ENCODE data around the gene ADIPOR2.
"Not testable (repeated sequence)": the region's sequence is repeated elsewhere in the genome, so short reads cannot be mapped to it uniquely, and the experiment has no call there.

ADIPOR2 gene

GRCh38 chr12:1705774-1706631, 15.1 kb downstream of the ADIPOR2 start:
- no peak for DNase-seq

- DNase-seq = no peak
Observed at GRCh38 chr12:1706632-1706980, 15.7 kb downstream of the ADIPOR2 start.

GRCh38 chr12:1707051-1707450, 16.2 kb downstream of the ADIPOR2 start:
- DNase-seq = no peak

GRCh38 chr12:1709968-1710367, 19.1 kb downstream of the ADIPOR2 start:
- not testable (repeated sequence) for DNase-seq

- not testable (repeated sequence) for DNase-seq
Observed at GRCh38 chr12:1710870-1711269, 20.0 kb downstream of the ADIPOR2 start.

GRCh38 chr12:1711536-1712211, 20.8 kb downstream of the ADIPOR2 start:
- peak; percentile 23 to 42 for DNase-seq

GRCh38 chr12:1712305-1712704, 21.4 kb downstream of the ADIPOR2 start:
- DNase-seq = not testable (repeated sequence)

- not testable (repeated sequence) for DNase-seq
Observed at GRCh38 chr12:1712852-1713251, 22.0 kb downstream of the ADIPOR2 start.

GRCh38 chr12:1713783-1714348, 23.0 kb downstream of the ADIPOR2 start:
- DNase-seq = not testable (repeated sequence)

GRCh38 chr12:1715459-1715858, 24.6 kb downstream of the ADIPOR2 start:
- DNase-seq = not testable (repeated sequence)

- DNase-seq = no peak
Observed at GRCh38 chr12:1716215-1716862, 25.5 kb downstream of the ADIPOR2 start.

GRCh38 chr12:1716911-1717310, 26.0 kb downstream of the ADIPOR2 start:
- no peak for DNase-seq

- DNase-seq = no peak
Observed at GRCh38 chr12:1719139-1719538, 28.3 kb downstream of the ADIPOR2 start.

- no peak for DNase-seq
Observed at GRCh38 chr12:1720494-1720893, 29.6 kb downstream of the ADIPOR2 start.

GRCh38 chr12:1723721-1724120, 32.9 kb downstream of the ADIPOR2 start:
- DNase-seq = no peak

- no peak for DNase-seq
Observed at GRCh38 chr12:1724250-1724649, 33.4 kb downstream of the ADIPOR2 start.

GRCh38 chr12:1726753-1727152, 35.9 kb downstream of the ADIPOR2 start:
- DNase-seq = no peak

GRCh38 chr12:1728824-1729223, 38.0 kb downstream of the ADIPOR2 start:
- DNase-seq = no peak

- DNase-seq = no peak
Observed at GRCh38 chr12:1731019-1731687, 40.3 kb downstream of the ADIPOR2 start.

- not testable (repeated sequence) for DNase-seq
Observed at GRCh38 chr12:1731688-1732078, 40.8 kb downstream of the ADIPOR2 start.

- no peak for DNase-seq
Observed at GRCh38 chr12:1732914-1733313, 42.0 kb downstream of the ADIPOR2 start.

GRCh38 chr12:1733712-1734111, 42.8 kb downstream of the ADIPOR2 start:
- not testable (repeated sequence) for DNase-seq

Data from NCI-H524 (cell line).